ENCODE data around the gene OCIAD1.

Gene OCIAD1

GRCh38 chr4:48792348-48793006 is 38.4 kb upstream of the OCIAD1 start:
- TF ChIP-seq EZH2phosphoT487 (IDR thresholded peaks at IDR 0.05; ENCODE audit: borderline replicate concordance, low read length) = no peak
- TF ChIP-seq CTCF (IDR thresholded peaks at IDR 0.05; ENCODE audit: low read depth, low read length, poor library complexity, severe bottlenecking) = no peak
- H4K20me1 ChIP-seq (ENCODE audit: control insufficient read depth, insufficient read depth, low read depth, low read length) = no peaks in the 10 kb centered on the region
- no peak overlapping the region for H3K4me2 ChIP-seq (ENCODE audit: low read length)
- no peaks in the 10 kb centered on the region for H3K27me3 ChIP-seq (ENCODE audit: control insufficient read depth, low read length)
- H3K27ac ChIP-seq (ENCODE audit: low read depth, low read length) = no peak overlapping the region
- H3K9me3 ChIP-seq (ENCODE audit: control insufficient read depth, insufficient read depth, low read length) = no peaks in the 10 kb centered on the region
- peaks cover 13% of the 10 kb centered on the region for H3K4me1 ChIP-seq (ENCODE audit: control insufficient read depth, low read length)
- H3K4me3 ChIP-seq (ENCODE audit: low read length) = no peak overlapping the region
- no peaks in the 10 kb centered on the region for H3K36me3 ChIP-seq (ENCODE audit: control insufficient read depth, low read length)
- H3K9me2 ChIP-seq (replicated peaks; ENCODE audit: control insufficient read depth, low read length) = no peaks in the 10 kb centered on the region
- H3F3A ChIP-seq (ENCODE audit: control insufficient read depth, insufficient read depth) = no peaks in the 10 kb centered on the region
- H3K79me2 ChIP-seq (ENCODE audit: control insufficient read depth, low read length) = no peaks in the 10 kb centered on the region

- H3K4me3 ChIP-seq (ENCODE audit: low read length) = no peak overlapping the region
- H3K27me3 ChIP-seq (ENCODE audit: control insufficient read depth, low read length) = no peaks in the 10 kb centered on the region
- TF ChIP-seq EZH2phosphoT487 (IDR thresholded peaks at IDR 0.05; ENCODE audit: borderline replicate concordance, low read length) = no peak
- TF ChIP-seq CTCF (IDR thresholded peaks at IDR 0.05; ENCODE audit: low read depth, low read length, poor library complexity, severe bottlenecking) = no peak
- H3K79me2 ChIP-seq (ENCODE audit: control insufficient read depth, low read length) = no peaks in the 10 kb centered on the region
- H3K9me2 ChIP-seq (replicated peaks; ENCODE audit: control insufficient read depth, low read length) = no peaks in the 10 kb centered on the region
- no peaks in the 10 kb centered on the region for H3F3A ChIP-seq (ENCODE audit: control insufficient read depth, insufficient read depth)
- no peaks in the 10 kb centered on the region for H4K20me1 ChIP-seq (ENCODE audit: control insufficient read depth, insufficient read depth, low read depth, low read length)
- peaks cover 13% of the 10 kb centered on the region for H3K4me1 ChIP-seq (ENCODE audit: control insufficient read depth, low read length)
- no peak overlapping the region for H3K27ac ChIP-seq (ENCODE audit: low read depth, low read length)
- H3K9me3 ChIP-seq (ENCODE audit: control insufficient read depth, insufficient read depth, low read length) = no peaks in the 10 kb centered on the region
- no peaks in the 10 kb centered on the region for H3K36me3 ChIP-seq (ENCODE audit: control insufficient read depth, low read length)
- H3K4me2 ChIP-seq (ENCODE audit: low read length) = no peak overlapping the region
Measured at GRCh38 chr4:48795108-48795507, 35.8 kb upstream of the OCIAD1 start.

DNA sequence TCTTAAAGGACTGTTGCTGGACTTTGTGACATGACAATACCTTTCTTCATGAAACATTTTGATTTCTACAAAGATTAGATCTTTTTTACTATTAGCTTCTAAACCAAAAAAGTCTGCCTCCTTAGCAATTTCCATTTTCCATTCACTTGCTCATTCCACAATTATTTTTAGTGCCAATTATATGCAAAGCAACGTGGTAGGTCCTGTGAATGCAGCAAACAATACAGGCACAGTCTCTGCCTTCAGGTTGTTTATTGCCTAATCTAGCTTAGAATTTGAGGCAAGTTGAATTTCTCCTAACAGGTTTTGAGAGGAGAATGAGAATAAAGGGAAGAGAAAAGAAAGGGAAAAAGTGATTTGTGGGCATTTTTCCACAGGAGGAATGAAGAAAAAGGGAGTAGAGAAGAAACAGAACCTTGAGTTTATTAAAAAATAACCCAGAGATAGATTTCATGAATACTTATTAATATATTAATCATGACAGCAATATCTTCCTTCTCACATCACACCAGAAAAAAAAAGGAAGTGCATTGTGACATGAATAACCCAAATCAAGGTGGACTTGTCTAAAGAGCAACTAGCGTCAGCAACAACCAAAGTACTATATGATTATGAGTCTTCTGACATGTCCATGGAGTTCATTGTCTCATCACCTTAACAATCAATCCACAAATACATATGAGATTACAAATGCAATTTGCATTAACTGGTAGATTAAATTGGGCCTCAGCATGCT is 34.5 kb upstream of the OCIAD1 start:
- no peaks in the 10 kb centered on the region for H3K9me3 ChIP-seq (ENCODE audit: control insufficient read depth, insufficient read depth, low read length)
- no peaks in the 10 kb centered on the region for H3K27me3 ChIP-seq (ENCODE audit: control insufficient read depth, low read length)
- H3K79me2 ChIP-seq (ENCODE audit: control insufficient read depth, low read length) = no peaks in the 10 kb centered on the region
- TF ChIP-seq CTCF (IDR thresholded peaks at IDR 0.05; ENCODE audit: low read depth, low read length, poor library complexity, severe bottlenecking) (no peak), EZH2phosphoT487 (IDR thresholded peaks at IDR 0.05; ENCODE audit: borderline replicate concordance, low read length) (no peak)
- H3F3A ChIP-seq (ENCODE audit: control insufficient read depth, insufficient read depth) = no peaks in the 10 kb centered on the region
- no peak overlapping the region for H3K4me2 ChIP-seq (ENCODE audit: low read length)
- no peaks in the 10 kb centered on the region for H4K20me1 ChIP-seq (ENCODE audit: control insufficient read depth, insufficient read depth, low read depth, low read length)
- H3K27ac ChIP-seq (ENCODE audit: low read depth, low read length) = no peak overlapping the region
- H3K4me1 ChIP-seq (ENCODE audit: control insufficient read depth, low read length) = peaks cover 13% of the 10 kb centered on the region
- H3K36me3 ChIP-seq (ENCODE audit: control insufficient read depth, low read length) = no peaks in the 10 kb centered on the region
- H3K4me3 ChIP-seq (ENCODE audit: low read length) = no peak overlapping the region
- no peaks in the 10 kb centered on the region for H3K9me2 ChIP-seq (replicated peaks; ENCODE audit: control insufficient read depth, low read length)

All from DOHH2 (cell line).